Measurements from ENCODE around the gene KIF23. TPM values are rescaled to one million over a fixed set of nuclear protein-coding genes. Genes with fewer than 3 reads are reported as not detected.
A peak's percentile ranks its signal among the peaks of the same experiment; 100 is the strongest.

Gene KIF23
- total RNA-seq, 3 donors from 2014 or later (not counting 1 experiment from before 2014, with no cell fraction given): 1.2 to 2.1 (median 1.9) TPM

GRCh38 chr15:69479081-69479480 lies 64.9 kb downstream of the KIF23 start:
- no peak overlapping the region for H3K4me3 Mint-ChIP-seq
- peaks cover 21% of the 10 kb centered on the region for H3K4me1 ChIP-seq (ENCODE audit: control insufficient read depth, insufficient read depth, low read length)
- 28% methylated on average over 4 of the region's 4 CpGs for WGBS (ENCODE audit: insufficient coverage)
- peak overlapping the region in 1 of 2 donors; percentile 56 for H3K27ac Mint-ChIP-seq
- H3K27me3 ChIP-seq (ENCODE audit: control insufficient read depth, insufficient read depth, low read length): peaks cover 5% of the 10 kb centered on the region
- H3K9me3 ChIP-seq (ENCODE audit: control insufficient read depth, insufficient read depth, low read length): peaks cover 3% of the 10 kb centered on the region
- H3K27me3 Mint-ChIP-seq (ENCODE audit: low read depth in 2 of 2): peaks cover 0 to 14% of the 10 kb centered on the region in 2 donors
- intact Hi-C loops (cut with micrococcal nuclease): loop anchor here (5.0 to 10.0 kb wide), 5 partner anchors 46 to 1966 kb away; no protein-coding TSS in a partner anchor
- ATAC-seq (no peak), DNase-seq (no peak)
- peaks cover 30 to 35% of the 10 kb centered on the region in 2 donors for H3K4me1 Mint-ChIP-seq
- H3K27ac ChIP-seq (ENCODE audit: low read length): no peak overlapping the region
- peaks cover 0 to 3% of the 10 kb centered on the region in 2 donors for H3K9me3 Mint-ChIP-seq
- H3K36me3 ChIP-seq (ENCODE audit: control insufficient read depth, insufficient read depth, low read length): no peaks in the 10 kb centered on the region
- H3K36me3 Mint-ChIP-seq: no peaks in the 10 kb centered on the region
- no peak overlapping the region for H3K4me3 ChIP-seq (ENCODE audit: low read length)
- no peak for TF ChIP-seq CTCF (IDR thresholded peaks at IDR 0.05)

DNA sequence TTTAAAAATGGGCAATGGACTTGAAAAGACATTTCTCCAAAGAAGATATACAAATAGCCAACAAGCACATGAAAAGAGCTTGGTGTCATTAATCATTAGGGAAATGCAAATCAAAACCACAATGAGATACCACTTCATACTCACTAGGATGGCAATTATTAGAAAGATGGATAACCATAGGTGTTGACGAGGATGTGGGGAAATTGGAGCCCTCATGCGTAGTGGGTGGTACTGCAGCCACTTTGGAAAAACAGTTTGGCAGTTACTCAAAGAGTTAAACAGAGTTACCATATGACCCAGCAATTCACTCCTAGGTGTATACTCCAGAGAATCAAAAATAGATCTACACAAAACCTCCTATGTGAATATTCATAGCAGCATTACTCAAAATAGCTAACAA lies 65.8 kb downstream of the KIF23 start:
- Mint-ChIP-seq H3K27me3 (ENCODE audit: low read depth in 2 of 2) (peaks cover 5 to 13% of the 10 kb centered on the region in 2 donors), H3K36me3 (no peaks in the 10 kb centered on the region), H3K27ac (peak overlapping the region in 1 of 2 donors; percentile 57), H3K4me3 (no peak overlapping the region), H3K9me3 (peaks cover 0 to 3% of the 10 kb centered on the region in 2 donors), H3K4me1 (peaks cover 39 to 40% of the 10 kb centered on the region in 2 donors)
- ATAC-seq (no peak), DNase-seq (no peak)
- Histone ChIP-seq H3K27me3 (ENCODE audit: control insufficient read depth, insufficient read depth, low read length) (peaks cover 2% of the 10 kb centered on the region), H3K4me1 (ENCODE audit: control insufficient read depth, insufficient read depth, low read length) (peaks cover 26% of the 10 kb centered on the region), H3K4me3 (ENCODE audit: low read length) (no peak overlapping the region), H3K27ac (ENCODE audit: low read length) (no peak overlapping the region), H3K9me3 (ENCODE audit: control insufficient read depth, insufficient read depth, low read length) (peaks cover 3% of the 10 kb centered on the region), H3K36me3 (ENCODE audit: control insufficient read depth, insufficient read depth, low read length) (no peaks in the 10 kb centered on the region)
- no peak for TF ChIP-seq CTCF (IDR thresholded peaks at IDR 0.05)
- intact Hi-C loops (cut with micrococcal nuclease): loop anchor here (2.0 to 10.0 kb wide), 6 partner anchors 19 to 1965 kb away; no protein-coding TSS in a partner anchor
- WGBS (ENCODE audit: insufficient coverage): 100% methylated on average over 2 of the region's 2 CpGs

DNA sequence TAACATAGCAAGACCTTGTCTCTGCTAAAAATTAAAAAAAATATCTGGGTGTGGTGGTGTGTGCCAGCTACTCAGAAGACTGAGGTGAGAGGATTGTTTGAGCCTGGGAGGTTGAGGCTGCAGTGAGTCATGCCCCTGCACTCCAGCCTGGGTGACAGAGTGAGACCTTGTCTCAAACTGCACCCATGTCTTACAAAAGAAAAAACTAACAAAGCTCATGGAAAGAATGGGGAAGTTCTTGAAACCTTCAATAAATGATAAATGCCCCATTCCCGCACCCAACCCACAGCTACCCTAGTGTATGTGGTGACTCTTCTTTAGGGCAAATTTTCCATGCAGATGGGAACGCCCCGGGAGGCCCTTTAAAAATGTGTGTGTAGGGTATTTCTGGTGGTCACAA lies 66.8 kb downstream of the KIF23 start:
- peaks cover 45 to 50% of the 10 kb centered on the region in 2 donors for H3K4me1 Mint-ChIP-seq
- peaks cover 10 to 11% of the 10 kb centered on the region in 2 donors for H3K27me3 Mint-ChIP-seq (ENCODE audit: low read depth in 2 of 2)
- intact Hi-C loops (cut with micrococcal nuclease): loop anchor here (2.0 kb wide), 1 partner anchor 18 kb away; no protein-coding TSS in a partner anchor
- H3K9me3 ChIP-seq (ENCODE audit: control insufficient read depth, insufficient read depth, low read length): peaks cover 5% of the 10 kb centered on the region
- DNase-seq: no peak
- H3K36me3 ChIP-seq (ENCODE audit: control insufficient read depth, insufficient read depth, low read length): no peaks in the 10 kb centered on the region
- H3K4me1 ChIP-seq (ENCODE audit: control insufficient read depth, insufficient read depth, low read length): peaks cover 29% of the 10 kb centered on the region
- no peaks in the 10 kb centered on the region for H3K36me3 Mint-ChIP-seq
- TF ChIP-seq CTCF (IDR thresholded peaks at IDR 0.05): no peak
- H3K4me3 Mint-ChIP-seq: no peak overlapping the region
- H3K27me3 ChIP-seq (ENCODE audit: control insufficient read depth, insufficient read depth, low read length): no peaks in the 10 kb centered on the region
- ATAC-seq: peak; percentile 33 to 86 (median 60)
- H3K27ac ChIP-seq (ENCODE audit: low read length): no peak overlapping the region
- H3K27ac Mint-ChIP-seq: peak overlapping the region in 1 of 2 donors; percentile 57
- peaks cover 0 to 4% of the 10 kb centered on the region in 2 donors for H3K9me3 Mint-ChIP-seq
- 54% methylated on average over 2 of the region's 3 CpGs for WGBS (ENCODE audit: insufficient coverage)
- H3K4me3 ChIP-seq (ENCODE audit: low read length): no peak overlapping the region

Data from natural killer cell (primary cell).